GM20431 (cell line): ENCODE data around the gene RNF112.

Experiments used
- in situ Hi-C: fragments of 300-500 bp; cut with MseI, MboI; formaldehyde crosslinking; loops from one replicate; pipeline ENCODE4 v1.15.0; 2020; ENCODE audit warnings: low sequenced_read_pairs; ENCODE audit not compliant: unreplicated experiment

The RNF112 gene

DNA sequence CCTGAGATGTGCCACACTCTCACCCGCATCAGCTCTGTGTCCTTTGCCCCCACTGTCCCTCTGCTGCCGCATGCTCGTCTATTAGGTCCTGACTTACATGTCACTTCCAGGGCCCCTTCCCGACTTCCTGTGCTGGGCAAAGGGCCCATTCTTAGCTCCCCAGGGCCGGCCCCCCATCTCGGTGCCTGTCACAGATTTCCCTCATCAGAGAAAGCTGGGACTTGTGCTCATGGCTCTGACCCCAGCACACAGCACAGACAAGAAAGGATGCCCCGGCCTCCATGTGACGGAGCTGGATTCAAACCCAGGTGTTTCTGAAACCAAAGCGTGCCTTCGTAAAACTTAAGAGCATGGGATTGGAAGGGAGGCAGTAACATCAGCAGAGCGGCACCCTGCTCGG lies 38.6 kb upstream of the RNF112 start:
- in situ Hi-C loops, result no loop called here

DNA sequence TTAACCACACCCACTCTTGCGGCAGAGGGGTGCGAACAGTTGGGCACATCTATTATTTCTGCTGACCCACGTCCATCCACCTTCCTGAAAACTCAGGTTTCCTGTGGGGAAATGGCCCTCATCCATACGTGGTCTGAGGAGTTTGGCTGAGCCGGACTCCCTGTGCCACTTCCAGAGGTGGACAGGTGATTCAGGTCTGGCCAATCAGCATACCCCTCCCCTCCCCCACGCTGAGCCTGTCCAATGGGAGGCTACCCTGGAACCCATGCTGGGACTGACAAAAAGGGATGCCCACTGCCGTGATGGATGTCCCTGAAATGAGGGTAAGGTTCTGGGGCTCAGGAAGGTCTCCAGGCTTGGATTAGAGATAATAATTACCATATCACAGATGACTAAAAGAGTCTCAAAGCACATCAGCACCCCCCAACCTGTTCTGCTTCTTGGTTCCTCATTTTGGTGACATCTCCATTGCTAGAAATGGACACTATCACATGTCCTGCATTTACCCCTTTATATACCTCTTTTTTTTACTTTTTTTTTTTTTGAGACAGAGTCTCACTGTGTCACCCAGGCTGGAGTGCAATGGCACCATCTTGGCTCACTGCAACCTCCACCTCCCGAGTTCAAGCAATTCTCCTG lies 38.0 kb upstream of the RNF112 start:
- in situ Hi-C loops, result no loop called here

DNA sequence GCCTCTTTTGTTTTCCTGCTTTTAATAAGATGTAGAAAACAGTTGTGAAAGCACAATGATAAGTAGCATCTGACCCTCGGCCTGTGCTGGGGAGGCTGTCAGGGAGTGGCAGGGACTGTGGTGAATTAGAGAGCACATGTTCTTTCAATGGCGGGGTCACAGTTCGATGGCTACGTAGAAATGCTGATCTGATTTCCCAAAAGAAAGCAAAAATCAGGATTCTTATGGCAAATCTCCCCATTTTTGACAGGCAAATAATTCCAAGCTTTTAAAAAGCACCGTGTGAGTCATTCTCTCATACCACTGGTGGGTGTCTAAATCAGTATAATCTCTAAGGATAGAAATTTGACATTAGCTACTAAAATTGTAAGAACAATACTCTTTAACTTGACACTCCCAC lies 36.9 kb upstream of the RNF112 start:
- in situ Hi-C loops, result no loop called here

DNA sequence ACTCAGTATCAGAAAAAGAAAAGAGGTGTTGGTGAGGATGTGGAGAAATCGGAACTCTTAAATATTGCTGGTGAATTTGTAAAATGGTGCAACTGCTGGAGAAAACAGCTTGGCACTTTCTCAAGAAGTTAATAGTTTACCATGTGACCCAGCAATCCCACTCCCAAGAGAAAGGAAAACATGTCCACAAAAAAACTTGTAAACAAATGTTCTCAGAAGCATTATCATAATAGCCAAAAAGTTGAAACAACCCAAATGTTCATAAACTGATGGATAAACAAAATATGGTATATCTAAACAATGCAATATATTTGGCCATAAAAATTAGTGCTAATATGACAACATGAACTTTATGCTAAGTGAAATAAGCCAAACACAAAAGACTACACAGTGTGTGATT lies 35.3 kb upstream of the RNF112 start:
- in situ Hi-C loops, result no loop called here

DNA sequence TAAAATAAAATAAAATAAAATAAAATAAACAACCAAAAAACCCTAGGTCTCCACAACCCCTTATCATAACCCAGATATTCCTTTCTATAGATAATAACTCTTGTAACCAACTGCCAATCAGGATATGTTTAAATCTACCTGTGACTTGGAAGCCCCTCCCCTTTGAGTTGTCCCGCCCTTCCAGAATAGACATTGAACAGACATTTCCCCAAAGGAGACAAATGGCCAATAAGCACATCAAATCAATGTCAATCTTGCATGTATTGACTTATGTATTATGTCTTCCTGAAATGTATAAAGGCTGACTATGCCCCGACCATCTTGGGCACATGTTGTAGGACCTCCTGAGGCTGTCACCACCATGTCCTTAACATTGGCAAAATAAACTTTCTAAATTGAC lies 34.2 kb upstream of the RNF112 start:
- in situ Hi-C loops, result no loop called here

DNA sequence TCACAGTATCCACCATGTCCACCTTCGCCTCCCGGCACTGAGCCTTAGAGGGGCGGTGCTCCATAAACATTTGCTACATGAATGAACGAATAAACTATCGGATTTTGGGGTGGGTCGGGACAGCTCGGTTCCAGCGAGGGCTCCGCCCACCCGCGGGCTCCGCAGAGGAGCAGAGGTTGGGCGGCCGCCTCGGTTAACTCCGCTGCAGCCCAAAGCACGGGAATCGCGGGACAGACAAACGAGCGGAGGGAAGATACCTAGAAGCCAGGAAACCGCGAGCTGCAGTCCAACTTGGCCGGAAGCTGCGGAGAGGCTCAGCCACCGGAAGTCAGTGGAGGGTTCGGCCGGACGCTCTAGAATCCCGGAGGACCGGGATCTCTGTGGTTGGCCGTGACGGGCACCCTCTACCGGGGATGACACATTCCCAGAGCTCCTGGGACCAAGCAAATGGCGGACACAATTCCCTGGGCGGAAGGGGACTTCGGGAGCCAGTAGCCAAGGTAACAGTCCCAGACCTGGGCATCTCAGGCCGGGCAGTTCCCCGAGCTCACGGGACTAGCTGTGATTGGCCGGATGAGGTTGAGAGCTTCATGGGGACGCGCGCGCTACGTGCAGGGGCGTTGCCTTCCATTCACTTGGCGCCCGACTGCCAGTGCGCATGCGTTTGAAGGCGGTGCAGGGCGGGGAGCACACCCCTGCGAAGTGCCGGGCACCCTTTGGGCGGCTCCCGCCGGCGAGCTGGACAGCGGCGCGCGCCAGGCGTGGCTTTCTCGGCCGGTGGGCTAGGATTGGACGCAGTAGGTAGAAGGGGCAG lies 33.2 kb upstream of the RNF112 start:
- in situ Hi-C loops, result no loop called here

DNA sequence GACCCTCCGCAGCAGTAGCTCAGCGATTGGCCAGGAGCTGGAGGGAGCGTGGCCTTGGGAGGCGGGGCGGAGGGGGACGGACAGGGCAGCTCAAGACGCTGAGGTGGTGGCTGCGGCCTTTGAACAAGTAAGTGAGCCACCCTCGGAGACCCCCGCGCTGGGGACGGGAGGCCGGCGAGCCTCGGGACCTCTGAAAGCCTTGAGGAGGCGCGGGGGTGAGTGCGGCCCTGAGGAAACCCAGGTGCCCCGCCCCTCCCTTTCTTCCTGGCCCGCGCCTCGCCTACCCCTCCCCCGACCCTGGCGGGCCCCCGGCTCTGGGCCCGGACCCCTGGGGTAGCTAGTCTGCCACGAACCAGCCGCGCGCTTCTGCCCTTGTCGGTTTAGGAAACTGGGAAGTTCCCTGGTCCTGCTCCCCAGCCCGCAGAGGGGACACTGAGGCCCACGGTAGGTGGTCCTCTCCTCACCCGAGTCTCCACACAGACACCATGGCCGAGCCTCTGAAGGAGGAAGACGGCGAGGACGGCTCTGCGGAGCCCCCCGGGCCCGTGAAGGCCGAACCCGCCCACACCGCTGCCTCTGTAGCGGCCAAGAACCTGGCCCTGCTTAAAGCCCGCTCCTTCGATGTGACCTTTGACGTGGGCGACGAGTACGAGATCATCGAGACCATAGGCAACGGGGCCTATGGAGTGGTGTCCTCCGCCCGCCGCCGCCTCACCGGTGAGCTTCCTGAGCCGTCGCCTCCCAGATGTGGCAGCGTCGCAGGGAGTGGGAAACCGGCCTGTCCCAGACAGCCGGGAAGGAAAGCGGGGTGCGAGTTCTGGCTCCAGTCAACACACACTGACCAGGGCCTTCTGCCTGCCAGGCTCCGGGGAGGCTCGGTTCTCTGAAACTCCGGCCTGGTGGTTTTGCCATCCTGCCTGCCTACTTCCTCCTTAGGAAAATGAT lies 32.3 kb upstream of the RNF112 start, which contains the start of gene MAPK7:
Gene MAPK7, plus strand, starts transcription at position 83 of the 945 bp plus-strand sequence. Its CDS starts 403 bp downstream, at position 486.
- in situ Hi-C loops, result no loop called here

DNA sequence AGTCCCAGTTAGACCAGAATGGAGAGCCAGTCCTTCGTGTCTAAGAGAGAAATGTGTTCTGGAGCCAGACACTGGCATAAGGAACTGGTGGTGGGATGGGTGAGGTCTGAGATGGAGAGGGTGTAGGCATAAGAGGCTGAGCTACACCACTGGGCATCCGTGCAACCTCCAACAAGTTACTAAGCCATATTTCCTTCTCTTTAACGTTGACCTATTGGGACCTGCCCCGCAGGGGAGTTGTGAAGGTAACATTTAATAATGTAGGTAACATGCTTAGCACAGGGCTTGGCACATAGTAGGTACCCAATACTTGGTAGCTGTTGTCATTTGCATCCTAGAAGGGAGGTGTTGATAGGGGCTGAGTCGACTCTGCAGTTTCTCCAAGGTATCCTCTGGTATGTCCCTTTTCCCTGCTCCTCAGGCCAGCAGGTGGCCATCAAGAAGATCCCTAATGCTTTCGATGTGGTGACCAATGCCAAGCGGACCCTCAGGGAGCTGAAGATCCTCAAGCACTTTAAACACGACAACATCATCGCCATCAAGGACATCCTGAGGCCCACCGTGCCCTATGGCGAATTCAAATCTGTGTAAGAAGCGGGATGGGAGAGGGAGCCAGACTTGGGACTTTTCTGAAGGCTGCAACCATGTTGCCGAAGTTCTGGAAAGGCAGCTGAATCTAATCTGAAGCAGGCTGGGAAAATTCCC lies 31.5 kb upstream of the RNF112 start:
- in situ Hi-C loops, result no loop called here

DNA sequence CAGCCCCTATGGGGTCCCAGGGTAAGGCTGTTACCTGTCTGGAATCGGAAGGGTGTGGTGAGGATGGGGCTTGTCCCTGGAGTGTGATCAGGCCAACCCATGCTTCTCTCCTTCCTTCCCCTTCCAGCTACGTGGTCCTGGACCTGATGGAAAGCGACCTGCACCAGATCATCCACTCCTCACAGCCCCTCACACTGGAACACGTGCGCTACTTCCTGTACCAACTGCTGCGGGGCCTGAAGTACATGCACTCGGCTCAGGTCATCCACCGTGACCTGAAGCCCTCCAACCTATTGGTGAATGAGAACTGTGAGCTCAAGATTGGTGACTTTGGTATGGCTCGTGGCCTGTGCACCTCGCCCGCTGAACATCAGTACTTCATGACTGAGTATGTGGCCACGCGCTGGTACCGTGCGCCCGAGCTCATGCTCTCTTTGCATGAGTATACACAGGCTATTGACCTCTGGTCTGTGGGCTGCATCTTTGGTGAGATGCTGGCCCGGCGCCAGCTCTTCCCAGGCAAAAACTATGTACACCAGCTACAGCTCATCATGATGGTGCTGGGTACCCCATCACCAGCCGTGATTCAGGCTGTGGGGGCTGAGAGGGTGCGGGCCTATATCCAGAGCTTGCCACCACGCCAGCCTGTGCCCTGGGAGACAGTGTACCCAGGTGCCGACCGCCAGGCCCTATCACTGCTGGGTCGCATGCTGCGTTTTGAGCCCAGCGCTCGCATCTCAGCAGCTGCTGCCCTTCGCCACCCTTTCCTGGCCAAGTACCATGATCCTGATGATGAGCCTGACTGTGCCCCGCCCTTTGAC lies 30.3 kb upstream of the RNF112 start:
- in situ Hi-C loops, result no loop called here

DNA sequence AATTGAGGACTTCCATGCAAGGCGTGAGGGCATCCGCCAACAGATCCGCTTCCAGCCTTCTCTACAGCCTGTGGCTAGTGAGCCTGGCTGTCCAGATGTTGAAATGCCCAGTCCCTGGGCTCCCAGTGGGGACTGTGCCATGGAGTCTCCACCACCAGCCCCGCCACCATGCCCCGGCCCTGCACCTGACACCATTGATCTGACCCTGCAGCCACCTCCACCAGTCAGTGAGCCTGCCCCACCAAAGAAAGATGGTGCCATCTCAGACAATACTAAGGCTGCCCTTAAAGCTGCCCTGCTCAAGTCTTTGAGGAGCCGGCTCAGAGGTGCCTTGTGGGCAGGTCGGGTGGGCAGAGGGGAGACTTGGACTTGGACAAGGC lies 29.7 kb upstream of the RNF112 start:
- in situ Hi-C loops, result no loop called here

DNA sequence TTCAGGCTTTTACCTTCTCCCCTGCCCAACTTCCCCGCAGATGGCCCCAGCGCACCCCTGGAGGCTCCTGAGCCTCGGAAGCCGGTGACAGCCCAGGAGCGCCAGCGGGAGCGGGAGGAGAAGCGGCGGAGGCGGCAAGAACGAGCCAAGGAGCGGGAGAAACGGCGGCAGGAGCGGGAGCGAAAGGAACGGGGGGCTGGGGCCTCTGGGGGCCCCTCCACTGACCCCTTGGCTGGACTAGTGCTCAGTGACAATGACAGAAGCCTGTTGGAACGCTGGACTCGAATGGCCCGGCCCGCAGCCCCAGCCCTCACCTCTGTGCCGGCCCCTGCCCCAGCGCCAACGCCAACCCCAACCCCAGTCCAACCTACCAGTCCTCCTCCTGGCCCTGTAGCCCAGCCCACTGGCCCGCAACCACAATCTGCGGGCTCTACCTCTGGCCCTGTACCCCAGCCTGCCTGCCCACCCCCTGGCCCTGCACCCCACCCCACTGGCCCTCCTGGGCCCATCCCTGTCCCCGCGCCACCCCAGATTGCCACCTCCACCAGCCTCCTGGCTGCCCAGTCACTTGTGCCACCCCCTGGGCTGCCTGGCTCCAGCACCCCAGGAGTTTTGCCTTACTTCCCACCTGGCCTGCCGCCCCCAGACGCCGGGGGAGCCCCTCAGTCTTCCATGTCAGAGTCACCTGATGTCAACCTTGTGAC lies 29.1 kb upstream of the RNF112 start:
- in situ Hi-C loops, result no loop called here

DNA sequence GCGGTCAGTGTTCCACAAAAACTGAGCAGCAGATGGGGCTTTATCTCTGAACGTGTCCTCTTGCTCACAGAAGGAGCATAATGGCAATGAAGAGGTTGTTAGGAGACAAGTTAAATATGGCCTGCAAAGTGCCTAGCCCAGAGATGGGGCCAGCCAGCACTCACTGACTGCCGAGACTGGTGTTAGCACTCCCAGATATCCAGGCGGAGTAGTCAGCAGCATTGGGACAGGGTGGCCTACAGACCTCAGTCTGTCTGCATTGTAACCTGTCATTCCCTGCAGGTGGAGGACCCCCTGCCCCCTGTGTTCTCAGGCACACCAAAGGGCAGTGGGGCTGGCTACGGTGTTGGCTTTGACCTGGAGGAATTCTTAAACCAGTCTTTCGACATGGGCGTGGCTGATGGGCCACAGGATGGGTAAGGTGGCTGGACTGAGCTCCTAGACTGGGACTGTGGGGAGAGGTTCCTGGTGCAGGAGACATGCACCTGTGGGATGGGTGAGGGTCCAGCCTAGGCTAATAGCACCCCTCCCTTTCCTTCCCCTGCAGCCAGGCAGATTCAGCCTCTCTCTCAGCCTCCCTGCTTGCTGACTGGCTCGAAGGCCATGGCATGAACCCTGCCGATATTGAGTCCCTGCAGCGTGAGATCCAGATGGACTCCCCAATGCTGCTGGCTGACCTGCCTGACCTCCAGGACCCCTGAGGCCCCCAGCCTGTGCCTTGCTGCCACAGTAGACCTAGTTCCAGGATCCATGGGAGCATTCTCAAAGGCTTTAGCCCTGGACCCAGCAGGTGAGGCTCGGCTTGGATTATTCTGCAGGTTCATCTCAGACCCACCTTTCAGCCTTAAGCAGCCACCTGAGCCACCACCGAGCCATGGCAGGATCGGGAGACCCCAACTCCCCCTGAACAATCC lies 28.2 kb upstream of the RNF112 start:
- in situ Hi-C loops, result no loop called here

DNA sequence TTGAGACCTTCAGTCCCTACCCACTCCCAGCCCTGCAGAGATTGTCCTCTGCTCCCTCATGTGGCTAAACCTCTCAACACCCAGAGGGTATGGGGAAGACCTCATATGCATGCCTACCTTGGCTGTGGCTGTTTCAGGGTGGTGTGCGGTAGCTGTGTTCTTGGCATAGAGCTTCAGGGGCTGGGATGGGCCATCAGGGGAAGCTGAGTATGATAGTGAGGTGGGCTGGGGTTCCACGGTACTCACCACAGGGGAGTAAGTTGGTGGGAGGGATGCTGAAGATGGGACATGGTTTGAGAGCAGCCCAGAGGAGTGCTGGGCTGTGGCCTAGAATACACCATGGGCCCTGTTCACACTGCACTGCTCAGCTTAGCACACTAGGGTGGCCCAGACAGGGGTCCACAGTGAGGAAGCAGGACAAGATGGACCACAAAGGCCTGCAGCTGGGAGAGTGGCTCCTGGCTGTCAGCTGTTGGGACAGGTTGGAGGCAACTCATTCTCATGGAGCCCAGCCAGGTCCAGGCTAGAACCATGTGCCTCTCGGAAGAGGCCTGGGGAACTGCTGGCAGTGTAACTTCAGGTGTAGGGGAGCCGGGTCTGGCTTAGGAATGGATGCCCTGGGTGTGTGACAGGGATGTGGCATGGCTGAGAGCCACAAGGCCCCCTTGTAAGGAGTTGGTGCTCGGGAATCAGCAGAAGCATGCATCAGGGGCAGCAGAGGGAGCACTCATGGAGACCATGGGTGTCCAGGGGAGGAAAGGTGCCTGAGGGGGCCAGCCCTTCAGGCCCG lies 27.2 kb upstream of the RNF112 start:
- in situ Hi-C loops, result no loop called here

DNA sequence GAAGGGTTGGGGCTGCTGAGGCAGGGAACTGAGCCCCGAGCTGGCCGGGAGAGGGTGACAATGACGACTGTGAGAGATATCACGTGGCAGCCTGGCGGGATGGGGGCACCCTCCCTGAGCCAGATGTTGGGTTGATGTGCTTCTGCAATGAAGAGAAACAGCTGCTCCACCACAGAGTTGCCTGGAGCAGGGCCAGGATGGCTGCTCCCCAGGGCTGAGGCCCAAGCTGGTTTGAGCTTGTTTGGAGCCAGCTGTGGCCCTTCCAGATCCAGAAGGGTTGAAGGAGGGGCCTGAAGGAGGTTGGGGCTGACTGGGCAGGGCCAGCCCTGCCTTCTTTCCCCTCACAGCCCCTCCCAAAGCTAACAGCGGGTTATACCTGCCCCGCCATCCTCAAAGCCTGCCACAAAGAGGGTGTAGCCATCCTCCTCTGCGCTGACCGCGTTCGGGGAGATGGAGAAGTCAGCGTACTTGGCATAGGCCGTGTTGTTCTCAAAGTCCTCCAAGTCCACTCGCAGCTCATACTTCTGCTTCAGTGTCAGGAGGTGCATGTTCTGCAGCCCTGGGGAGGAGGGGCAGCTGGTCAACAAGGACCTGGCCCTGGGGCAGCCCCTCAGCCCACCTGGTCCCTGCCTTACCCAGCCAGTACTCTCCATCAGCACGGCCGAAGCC lies 26.2 kb upstream of the RNF112 start:
- in situ Hi-C loops, result no loop called here

DNA sequence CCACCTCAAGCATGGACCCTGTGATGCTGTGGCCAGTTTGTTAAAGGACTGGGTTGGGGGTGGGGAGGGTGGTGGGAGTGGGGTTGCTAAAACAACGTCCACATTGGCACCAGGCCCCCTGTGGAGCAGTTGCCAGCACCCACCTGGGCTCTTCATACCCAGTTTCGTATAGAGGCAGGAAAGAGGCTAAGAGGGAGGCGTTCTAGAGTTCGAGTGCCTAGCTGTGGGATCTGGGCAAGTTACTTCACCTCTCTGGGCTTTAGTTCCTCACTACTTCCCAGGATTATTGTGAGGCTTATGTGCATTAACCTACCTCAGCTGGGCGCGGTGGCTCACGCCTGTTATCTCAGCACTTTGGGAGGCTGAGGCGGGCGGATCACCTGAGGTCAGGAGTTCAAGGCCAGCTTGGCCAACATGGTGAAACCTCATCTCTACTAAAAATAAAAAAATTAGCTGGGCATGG lies 25.5 kb upstream of the RNF112 start:
- in situ Hi-C loops, result no loop called here
